ENCODE data around the gene PGK1. TPM values are rescaled to one million over a fixed set of nuclear protein-coding genes. Genes with fewer than 3 reads are reported as not detected.

Gene PGK1
- total RNA-seq, 1 experiment from 2014 or later, result 569 TPM

Other genes starting within 250 kb of the PGK1 start
- gene MAGT1, start 208.8 kb upstream of the PGK1 start, total RNA-seq (2014; rRNA removed; shearing (Covaris generic)), result 88.2 and 117 TPM in 2 replicates
- gene COX7B, start 204.8 kb upstream of the PGK1 start, total RNA-seq (2014; rRNA removed; shearing (Covaris generic)), result 763 and 1,021 TPM in 2 replicates
- gene ATP7A, start 193.6 kb upstream of the PGK1 start, total RNA-seq (2014; rRNA removed; shearing (Covaris generic)), result 10.2 and 13.7 TPM in 2 replicates
- not detected in 2 replicates for gene PGAM4, start 134.6 kb upstream of the PGK1 start, total RNA-seq (2014; rRNA removed; shearing (Covaris generic))
- gene TAF9B, start 35.4 kb downstream of the PGK1 start, total RNA-seq (2014; rRNA removed; shearing (Covaris generic)), result 54.8 and 81.2 TPM in 2 replicates
- gene CYSLTR1, start 223.4 kb downstream of the PGK1 start, total RNA-seq (2014; rRNA removed; shearing (Covaris generic)), result 0.04 TPM in 1 of 2 replicates, not detected in the other

Data from H4 (cell line).